ENCODE measurements around the gene PLEKHB1.
"Not testable (repeated sequence)": the region's sequence is repeated elsewhere in the genome, so short reads cannot be mapped to it uniquely, and the experiment has no call there.

The PLEKHB1 gene

DNA sequence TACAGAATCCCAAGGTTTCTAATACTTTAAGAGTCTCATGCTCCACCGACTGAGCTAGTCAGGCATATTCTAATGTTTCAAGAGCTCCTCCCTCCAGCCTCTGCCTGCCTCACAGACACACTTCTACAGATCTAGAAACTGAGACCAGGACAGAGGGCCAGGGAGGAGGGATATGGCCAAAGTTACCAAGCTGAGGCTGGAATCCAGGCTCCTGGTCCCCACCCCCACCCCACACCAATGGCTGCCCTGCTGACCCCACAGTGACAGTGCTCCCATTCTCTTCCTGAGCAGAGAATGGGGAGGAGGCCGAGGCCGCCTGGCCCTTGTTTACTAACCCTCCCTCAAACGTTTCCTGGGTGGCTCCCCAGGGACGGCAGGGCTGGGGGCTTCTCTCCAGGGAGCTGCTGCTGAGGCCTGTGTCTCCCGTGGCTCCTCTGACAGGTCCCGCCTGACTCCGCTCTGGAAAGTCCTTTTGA lies 2.2 kb downstream of the PLEKHB1 start:
- DNase-seq = no peak

DNA sequence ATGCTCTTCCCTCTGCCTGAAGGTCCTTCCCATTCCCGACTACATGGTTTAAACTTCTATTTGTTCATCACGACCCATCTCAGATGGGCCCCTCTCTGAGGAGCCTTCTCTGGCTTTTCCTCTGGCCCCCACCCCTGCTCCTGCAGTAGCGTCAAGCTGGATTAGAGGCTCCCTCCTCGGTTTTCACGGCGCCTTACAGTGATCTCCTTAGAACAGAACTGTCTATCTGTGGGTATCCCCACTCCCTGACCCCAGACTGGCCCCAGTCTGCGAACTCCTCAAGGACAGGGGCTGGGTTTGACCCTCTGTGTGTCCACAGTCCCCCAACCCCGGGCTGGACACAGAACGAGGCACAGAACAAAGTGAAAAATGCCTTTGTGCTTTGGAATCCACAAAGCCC lies 2.8 kb downstream of the PLEKHB1 start:
- no peak for DNase-seq

DNA sequence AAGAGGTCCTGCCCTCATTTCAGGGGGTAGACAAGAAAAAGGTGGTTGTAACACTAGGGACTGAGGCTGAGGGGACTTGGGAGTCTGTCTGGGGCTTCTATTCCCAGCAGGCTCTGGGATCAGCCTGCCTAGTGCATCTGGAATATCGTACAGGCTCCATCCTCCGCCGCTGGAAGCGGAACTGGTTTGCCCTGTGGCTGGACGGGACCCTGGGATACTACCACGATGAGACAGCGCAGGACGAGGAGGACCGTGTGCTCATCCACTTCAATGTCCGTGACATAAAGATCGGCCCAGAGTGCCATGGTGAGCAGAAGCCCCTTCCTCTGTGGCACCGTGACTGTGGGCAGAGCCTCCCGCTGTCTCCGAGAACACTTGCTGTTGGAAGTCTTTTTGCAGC lies 4.0 kb downstream of the PLEKHB1 start:
- no peak for DNase-seq

DNA sequence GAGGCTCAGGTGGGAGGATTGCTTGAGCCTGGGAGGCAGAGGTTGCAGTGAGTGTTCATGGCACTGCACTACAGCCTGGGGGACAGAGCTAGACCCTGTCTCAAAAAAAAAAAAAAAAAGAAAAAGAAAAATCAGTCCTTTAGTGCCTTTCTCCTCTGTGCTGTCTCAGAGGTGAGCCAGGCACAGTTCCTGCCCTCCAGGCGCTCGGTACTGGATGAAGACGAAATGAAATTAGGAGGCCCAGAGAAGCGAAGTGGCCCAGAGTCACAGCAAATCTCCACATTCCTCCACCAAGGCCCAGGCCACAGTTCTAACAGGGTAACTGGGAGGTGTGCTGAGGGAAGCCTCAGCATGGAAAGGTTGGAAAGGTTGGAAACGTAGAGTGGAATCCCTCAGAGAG lies 4.9 kb downstream of the PLEKHB1 start:
- no peak for DNase-seq

DNA sequence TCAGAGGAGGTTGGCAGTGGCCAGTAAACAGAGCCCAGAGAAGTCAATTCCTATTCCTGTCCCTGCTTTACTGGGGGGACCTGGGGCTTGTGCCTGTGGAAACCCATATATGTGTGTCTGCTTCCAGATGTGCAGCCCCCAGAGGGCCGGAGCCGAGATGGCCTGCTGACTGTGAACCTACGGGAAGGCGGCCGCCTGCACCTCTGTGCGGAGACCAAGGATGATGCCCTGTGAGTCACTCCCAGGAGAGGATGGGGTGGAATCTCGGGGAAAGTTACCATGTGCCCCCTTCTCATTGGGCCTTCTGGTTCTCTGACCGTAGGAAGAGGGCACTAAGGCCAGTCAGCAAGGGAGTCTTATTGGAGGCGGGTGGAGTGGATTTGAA lies 5.3 kb downstream of the PLEKHB1 start:
- no peak for DNase-seq

DNA sequence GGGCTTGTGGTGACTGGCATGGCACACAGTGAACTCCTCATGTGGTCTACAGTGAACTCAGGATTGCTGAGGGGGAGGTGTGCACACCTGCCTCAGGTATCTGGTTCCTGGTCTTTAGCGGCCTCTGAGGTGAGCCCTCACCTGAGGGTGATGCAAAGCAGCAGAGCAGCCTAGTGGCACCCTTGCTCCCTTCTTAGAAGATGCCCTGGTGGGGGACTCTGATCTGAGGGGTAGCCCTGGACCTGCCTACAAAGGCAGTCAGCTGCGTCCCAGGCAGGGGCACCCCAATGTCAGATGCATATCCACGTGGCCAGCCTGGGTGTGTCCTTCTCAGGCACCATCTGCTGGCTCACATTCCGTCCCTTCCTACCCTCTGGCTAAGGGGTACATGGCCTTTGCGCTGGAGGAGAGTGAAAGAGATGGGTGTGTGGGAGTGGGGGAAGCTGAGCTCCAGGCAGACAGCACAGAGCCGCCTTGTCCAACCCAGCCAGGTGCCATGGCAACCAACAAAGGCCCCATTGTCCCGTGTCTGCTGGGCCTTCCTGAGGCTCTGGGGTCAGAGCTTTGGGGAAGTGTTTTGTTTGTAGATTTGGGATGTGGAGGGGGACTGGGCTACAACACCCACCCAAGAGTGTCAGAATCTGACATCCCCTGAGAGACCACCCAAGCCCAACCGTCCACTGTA lies 5.8 kb downstream of the PLEKHB1 start:
- DNase-seq = no peak

DNA sequence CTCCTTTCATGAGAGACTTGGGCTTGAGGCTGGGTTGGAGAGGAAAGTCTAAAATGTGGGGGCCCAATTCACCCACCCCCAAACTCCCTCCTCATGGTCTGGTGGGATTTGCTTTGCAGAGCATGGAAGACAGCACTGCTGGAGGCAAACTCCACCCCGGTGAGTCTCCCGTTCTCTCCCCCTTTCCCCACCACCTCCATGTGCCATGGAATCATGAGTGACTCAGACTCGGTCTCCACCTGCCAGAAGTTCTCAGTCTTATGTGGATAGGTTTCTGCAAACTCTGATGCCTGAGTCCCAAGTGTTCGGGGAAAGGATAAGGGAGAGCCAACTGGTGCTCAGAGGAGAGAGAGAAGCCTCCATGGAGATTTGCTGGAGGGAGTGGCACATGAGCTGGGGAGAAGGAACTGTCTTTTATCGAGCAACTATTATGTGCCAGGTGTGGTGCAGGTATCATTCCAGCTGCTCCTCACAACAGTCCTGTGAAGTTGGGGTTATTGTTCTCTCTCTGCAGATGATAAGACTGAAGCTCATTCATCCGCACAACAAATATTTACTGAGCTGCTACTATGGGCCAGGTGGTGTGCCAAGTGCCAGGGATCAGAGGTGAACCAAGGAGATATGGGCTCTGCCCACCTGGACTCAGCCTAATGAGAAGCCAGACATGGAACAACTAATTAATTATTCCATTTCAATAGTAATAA lies 6.6 kb downstream of the PLEKHB1 start:
- DNase-seq = no peak

DNA sequence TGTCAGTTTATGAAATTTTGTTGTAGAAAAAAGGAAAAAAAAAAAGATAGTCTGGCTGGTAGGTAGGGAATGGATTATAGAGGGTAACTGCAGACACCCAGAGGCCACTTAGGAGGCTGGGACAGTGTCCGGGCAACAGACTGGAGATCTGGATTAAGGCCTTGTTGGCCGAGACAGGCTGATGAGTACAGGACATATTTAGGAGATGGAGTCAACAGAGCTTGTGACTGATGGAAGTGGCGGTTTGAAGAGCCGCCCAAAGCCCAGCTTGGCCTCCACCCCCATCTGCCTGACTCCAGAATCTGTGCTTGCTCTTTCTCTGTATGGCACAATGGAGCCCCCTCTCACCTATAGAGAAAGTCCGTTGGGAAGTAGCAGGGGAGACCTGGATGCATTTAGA lies 7.6 kb downstream of the PLEKHB1 start:
- no peak for DNase-seq

DNA sequence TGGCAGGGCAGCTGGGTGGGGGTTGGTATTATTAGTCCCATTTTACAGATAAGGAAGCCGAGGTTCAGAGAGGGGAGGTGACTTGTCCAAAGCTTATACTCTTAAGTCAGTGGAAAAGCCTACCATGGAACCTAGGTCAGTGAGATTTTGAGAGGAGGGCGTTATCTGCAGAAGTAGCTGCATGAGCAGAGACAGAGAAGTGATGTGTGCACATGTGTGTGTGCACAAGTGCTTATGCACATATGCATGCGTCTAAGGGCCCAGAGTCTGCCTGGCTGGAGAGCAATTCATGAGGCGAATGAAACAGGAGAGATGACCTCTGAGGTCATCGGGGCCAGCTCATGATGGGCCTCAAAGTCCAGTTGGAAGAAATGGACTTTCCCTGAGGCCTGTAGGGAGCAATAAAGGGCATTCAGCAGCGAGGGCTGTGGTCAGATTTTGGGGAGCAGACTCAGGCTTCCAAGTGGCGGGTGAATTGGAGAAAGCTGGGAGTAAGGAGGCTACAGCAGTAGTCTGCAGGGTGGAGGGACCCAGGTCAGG lies 8.2 kb downstream of the PLEKHB1 start:
- no peak for DNase-seq

DNA sequence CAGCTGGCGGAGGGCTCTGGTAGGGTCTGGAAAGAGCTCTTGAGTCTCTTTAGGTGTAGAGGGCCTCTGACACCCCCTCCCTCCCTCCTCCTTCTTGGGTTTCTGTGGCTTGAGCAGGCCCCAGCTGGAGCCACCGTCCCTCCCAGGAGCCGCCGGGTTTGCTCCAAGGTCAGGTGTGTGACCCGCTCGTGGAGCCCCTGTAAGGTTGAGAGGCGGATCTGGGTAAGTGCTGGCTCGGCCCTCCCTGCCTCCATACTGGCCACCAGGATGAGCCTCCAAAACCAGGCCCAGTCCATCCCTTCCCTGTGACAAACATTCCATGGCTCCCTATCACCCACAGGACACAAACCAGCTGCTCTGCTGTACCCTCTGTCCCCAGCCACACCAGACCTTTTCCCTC lies 9.3 kb downstream of the PLEKHB1 start:
- no peak for DNase-seq

DNA sequence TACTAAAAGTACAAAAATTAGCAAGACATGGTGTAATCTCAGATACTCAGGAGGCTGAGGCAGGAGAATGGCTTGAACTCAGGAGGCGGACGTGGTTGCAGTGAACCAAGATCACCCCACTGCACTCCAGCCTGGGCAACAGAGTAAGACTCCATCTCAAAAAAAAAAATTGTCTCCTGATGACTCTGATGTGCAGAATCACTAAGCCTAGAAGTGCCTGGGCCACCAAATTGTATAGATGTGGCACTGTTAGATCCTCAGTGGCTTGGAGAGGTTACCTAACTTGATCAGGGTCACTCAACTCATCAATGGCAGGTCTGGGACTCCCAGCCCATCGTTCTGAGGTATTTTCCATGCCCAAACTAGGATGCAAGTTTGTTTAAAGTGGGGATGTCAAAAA lies 10.6 kb downstream of the PLEKHB1 start:
- DNase-seq = no peak

DNA sequence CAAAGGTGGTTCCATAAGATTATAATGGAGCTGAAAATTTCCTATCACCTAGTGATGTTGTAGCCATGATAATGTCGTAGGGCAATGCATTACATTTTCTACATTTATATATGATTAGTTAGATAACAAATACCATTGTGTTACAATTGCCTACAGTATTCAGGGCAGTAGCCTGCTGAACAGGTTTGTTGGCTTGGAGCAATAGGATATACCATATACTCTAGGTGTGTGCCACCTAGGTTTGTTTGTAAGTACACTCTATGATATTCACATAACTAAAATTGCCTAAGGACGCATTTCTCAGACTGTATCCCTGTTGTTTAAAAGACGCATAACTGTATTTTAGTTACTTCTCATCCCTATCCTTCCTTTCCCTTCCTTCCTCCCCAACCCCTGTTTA lies 13.6 kb downstream of the PLEKHB1 start:
- DNase-seq = no peak

DNA sequence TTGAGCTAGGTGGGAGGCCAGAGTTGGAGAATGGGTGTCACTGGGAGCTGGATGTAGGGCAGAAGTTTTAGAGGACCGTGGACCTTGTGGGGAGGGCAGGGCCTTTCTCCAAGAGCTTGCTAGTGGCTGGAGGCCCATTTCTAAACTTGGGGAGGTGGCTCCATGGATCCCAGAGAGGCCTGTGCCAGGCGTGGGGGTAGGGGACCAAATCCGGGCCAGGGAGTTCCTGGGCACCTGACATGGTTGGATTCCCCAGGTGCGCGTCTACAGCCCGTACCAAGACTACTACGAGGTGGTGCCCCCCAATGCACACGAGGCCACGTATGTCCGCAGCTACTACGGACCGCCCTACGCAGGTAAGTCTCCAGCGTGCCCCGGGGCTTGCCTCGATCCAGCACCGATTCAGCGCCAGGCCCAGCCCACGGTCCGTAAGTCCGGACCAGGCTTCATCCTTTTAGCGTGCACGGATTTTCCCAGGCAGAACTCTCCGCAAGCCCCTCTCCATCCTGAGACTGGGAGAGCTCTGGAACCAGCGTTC lies 14.2 kb downstream of the PLEKHB1 start:
- DNase-seq = no peak

DNA sequence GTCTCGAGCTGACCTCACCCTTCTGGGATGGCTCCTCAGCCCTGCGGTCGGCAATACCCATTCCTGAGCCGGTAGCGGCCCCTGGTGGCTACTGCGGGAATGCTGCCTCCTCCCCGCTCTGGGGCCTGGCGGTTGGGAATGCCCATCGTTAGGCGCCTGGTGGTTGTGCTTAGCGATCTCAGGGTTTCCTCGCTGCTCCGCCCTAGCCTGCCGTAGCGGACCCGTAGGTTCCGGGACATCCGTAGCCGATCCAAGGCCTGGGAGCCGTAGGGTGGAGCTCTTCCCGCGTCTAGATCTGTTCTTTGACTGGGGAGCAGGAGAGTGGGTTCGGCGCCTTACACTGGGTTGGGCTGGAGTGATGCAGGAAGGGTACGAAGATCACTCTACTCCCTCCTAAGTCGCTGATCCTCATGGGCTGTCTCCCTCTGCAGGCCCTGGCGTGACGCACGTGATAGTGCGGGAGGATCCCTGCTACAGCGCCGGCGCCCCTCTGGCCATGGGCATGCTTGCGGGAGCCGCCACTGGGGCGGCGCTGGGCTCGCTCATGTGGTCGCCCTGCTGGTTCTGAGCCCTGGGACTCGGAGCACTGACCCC lies 14.8 kb downstream of the PLEKHB1 start:
- DNase-seq = peak; percentile 45 to 65

DNA sequence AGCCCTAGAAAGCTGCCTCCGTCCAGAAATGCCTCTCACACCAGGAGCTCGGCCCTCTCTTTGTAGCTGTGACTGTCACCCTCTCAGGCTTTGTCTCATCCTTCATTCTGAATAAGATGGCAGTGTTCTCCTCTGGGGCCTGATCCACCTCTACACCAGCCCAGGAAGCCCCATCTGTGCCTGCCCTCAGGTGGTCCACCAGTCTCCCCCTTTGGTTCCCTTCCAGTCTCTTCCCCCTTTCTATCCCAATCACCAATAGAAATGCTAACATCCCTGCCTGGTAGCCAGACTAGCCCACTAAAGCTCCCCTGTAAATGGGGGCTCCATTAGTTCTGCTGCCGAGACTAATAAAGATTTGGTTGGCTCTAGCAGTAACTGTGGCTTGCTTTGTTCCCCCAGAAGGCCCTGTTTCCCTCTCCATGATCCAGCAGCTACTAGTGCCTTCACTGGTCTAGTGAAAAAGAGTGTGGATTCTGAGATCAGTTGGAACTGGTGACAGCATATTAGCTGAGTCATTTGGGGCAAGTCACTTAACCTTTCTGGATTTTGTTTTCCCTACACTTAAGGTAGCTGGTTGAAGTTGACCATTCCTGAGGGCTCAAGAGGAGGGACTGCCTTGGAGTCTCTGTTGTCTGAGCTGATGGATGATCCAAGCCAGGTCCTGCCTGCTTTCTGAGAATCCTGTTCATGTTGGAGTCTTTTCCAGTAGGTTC lies 16.2 kb downstream of the PLEKHB1 start:
- DNase-seq = no peak

DNA sequence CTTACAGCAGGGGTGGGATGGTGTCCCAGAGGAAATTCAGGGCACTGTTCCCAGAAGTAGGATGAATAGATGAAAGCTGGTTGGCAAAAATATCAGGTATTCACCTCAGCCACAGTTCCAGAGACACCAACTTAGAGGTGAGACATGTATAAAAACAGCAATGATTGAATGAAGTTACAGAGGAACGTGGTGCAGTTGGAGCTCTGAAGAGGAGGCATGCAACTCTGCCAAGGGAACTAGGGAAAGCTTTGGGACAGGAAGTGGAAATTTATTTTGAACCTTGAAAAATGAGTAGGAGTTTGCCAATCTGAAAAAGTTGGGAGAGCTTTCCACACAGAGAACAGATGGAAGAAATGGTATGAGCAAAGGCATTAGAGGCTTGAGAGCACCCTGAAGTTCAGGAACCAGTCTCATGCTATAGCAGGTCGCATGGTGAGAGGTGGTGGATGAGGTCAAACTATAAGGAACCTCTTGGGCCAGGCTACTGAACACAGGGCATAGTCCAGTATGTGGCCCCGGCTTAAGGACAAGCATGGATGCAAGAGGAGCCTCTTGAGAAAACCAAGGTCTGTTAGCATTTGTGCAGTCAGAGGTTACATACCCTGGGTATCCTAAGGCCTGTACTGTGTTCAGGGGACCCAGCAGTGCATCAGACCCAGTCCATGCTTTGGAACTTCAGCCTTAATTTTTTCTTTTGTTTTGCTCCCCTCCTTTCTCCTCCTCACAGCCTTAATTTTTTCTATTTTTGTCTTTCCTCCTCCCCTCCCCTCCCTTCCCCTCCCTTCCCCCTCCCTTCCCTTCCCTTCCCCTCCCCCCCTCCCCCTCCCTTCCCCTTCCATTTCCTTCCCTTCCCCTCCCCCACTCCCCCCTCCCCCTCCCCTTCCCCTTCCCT lies 17.5 kb downstream of the PLEKHB1 start:
- DNase-seq = no peak

DNA sequence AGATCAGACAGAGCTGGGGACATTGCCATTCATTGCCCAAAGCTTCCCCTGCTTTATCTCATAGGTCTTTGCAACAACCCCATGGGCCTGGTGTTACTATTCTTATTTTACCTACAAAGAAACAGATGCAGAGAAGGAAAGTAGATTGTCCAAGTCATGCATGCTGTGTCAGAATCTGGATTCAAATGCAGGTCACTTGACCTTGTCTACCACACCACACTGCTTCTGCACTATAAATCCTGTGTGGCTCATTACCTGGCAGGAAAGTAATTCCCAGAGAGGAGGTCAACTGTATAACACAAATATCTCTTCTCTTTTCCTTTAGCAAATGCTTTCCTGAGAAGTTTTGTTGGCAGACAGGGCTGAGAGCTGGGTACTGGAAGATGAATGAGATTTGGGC lies 18.5 kb downstream of the PLEKHB1 start:
- no peak for DNase-seq

DNA sequence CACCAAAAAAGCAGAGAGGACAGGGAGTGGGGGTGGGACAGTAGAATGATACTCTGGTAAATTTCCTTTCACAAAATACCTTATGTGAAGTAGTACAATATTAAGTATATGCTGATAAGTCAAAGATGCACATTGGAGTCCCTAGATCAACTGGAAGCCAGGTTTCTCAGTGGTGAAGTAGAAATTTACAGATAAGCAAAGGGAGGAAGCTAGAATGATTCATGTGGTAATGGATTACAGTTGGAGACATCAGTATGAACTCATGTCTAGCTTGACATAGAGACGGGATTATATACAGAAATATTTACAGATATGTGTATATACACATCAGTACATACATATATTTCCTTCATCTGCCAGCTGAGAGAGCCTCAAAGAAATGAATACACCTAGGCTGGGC lies 21.5 kb downstream of the PLEKHB1 start:
- DNase-seq = no peak

DNA sequence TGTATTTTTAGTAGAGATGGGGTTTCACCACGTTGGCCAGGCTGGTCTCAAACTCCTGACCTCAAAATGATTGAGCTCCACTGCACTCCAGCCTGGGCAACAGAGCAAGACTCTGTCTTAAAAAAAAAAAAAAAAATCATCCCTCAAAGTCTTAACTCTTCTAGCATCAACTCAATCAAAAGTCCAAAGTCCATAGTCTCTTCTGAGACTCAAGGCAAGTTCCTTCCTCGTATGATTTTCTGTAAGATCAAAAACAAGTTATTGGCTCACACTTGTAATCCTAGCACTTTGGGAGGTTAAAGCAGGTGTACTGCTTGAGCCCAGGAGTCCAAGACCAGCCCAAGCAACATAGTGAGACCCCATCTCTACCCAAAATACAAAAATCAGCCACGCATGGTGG lies 24.4 kb downstream of the PLEKHB1 start:
- no peak for DNase-seq

DNA sequence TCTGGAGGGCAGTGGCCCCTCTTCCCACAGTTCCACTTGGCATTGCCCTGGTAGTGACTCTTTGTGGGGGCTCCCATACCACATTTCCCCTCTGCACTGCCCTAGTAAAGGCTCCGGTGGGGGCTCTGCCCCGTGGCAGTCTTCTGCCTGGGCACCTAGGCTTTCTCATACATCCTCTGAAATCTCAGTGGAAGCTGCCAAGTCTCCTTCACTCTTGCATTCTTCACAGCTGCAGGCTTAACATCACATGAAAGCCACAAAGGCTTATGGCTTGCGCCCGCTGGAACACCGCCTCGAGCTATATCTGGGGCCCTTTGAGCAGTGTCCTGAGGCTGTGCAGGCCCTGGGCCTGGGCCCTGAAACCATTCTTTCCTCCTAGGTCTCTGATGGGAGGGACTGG lies 25.3 kb downstream of the PLEKHB1 start:
- DNase-seq = no peak

DNA sequence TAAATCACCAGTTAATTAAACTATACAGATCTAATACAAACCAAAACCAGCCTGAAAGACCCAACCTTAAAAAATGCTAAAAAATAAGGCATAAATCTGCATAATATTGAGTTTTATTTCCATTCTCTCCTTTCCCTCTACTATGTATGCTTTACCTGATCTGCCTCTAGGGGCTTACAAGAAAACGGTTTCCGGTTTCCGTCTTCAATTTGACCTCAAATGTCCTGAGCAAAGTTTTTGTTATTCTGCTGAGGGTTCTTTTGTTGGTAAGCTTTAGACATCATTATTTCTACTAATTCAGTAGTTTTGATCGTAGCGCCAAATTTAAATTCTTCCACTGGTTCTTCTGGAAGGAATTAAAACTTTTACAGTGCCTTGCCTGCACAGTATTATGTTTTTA lies 30.2 kb downstream of the PLEKHB1 start:
- not testable (repeated sequence) for DNase-seq

DNA sequence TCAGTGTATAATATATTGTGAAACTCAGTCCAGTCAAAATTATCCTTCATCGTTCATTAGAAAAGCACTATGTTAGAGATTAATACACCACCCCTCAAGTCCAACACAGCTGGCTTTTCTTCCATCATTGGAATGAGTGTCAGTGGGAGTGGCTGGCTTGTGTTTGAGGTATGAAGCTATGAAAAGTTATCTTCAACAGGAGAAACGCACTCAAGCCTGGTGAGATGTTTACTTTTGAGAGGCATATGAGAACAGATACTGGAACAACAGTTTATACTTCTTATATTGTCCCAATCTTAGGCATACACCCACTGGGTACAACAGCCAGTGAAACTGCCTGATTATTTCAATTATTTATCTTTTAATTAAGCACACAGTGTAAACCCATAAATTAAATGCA lies 34.3 kb downstream of the PLEKHB1 start:
- DNase-seq = no peak
